Cardiac fibroblast (primary cell): ENCODE results near the gene RHOT2.
A peak's percentile ranks its signal among the peaks of the same experiment; 100 is the strongest.

Source experiments
- DNase-seq, 2 donors: peaks; one replicate each; pipeline versions ENCODE4 v3.0.0 to v3.0.0-alpha.2; 2010; ENCODE audit warnings: low read depth in 2 of 2
- H3K4me3 ChIP-seq, 2 donors: replicated peaks in 1 of 2; 1 replicate in 1 of 2; 2 replicates in 1 of 2; pipeline ENCODE4 v1.5.1; 2011; ENCODE audit warnings: low read depth in 2 of 2, low read length in 2 of 2, mild to moderate bottlenecking in 2 of 2, moderate library complexity in 1 of 2
- TF ChIP-seq, protein P1 (sequence below): IDR thresholded peaks from one replicate; pipeline ENCODE4 v1.5.1; 2011; ENCODE audit warnings: low read depth, mild to moderate bottlenecking, low read length, inconsistent platforms

RHOT2 gene

GRCh38 chr16:662597-662996, 5.3 kb upstream of the RHOT2 start:
- H3K4me3 ChIP-seq: no peak overlapping the region
- TF ChIP-seq, protein P1, sequence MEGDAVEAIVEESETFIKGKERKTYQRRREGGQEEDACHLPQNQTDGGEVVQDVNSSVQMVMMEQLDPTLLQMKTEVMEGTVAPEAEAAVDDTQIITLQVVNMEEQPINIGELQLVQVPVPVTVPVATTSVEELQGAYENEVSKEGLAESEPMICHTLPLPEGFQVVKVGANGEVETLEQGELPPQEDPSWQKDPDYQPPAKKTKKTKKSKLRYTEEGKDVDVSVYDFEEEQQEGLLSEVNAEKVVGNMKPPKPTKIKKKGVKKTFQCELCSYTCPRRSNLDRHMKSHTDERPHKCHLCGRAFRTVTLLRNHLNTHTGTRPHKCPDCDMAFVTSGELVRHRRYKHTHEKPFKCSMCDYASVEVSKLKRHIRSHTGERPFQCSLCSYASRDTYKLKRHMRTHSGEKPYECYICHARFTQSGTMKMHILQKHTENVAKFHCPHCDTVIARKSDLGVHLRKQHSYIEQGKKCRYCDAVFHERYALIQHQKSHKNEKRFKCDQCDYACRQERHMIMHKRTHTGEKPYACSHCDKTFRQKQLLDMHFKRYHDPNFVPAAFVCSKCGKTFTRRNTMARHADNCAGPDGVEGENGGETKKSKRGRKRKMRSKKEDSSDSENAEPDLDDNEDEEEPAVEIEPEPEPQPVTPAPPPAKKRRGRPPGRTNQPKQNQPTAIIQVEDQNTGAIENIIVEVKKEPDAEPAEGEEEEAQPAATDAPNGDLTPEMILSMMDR: no peak
- no peak for DNase-seq

GRCh38 chr16:666572-666971, 1.4 kb upstream of the RHOT2 start:
- TF ChIP-seq, protein P1: no peak
- no peak overlapping the region for H3K4me3 ChIP-seq

DNA sequence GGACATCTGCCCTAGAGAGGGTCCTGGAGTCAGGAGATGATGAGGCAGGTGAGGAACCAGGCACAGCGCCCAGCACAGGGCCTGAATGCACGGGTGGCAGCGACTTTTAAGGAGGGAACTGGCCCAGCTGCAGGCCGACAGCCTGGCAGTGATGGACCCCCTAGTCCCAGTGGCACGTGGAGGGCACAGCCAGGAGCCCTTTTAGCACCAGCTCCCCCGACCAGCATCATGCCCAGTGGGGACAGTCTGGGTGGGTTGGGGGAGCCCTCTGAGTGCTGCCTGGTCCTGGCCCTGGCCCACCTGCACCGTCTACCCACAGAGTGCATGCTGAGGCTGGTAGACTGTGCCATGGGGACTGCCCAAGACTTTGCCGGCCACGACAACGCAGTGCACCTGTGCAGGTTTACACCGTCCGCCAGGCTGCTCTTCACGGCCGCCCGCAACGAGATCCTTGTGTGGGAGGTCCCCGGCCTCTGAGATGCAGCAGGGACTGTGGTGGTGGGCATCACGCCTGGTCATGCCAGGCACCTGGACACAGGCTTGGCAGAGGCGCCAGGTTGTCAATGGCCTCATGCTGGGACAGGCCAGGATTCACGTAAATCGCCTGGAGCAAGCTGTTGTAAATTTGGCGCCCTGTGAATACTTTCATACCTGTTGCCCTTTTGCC, 686 bp upstream of the RHOT2 start:
- TF ChIP-seq, protein P1: no peak
- no peak for DNase-seq
- H3K4me3 ChIP-seq: no peak overlapping the region

More at GRCh38 chr16:666572-666971, 1.4 kb upstream of the RHOT2 start:
- DNase-seq: no peak

DNA sequence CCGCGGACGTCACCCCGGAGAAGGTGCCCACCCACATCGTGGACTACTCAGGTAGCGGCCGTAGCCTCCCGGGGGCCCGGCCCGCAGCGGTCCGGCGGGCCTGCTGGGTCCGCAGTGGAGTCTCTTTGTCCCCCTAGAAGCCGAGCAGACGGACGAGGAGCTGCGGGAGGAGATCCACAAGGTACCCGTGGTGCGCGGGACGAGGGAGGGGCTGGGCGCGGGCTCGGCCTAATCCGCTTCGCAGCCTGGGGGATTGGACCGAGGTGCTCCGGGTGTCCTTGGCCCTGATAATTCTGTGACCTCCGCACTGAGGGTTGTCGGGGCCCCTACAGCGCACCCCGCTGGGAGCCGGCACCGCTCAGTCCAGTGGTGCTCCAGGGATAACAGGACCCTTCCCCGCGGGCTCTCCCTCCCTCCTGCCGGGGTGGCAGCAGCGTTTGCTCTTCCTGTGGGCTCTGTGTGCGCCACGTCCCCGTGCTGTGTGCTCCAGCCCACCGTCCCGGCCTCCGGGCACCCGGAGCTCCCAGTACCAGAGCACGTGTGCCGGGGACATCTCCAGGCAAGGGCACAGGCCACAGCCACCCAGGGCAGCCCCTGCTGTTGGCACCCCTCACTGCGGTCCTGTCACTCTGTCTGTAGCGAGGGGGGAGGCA, 713 bp downstream of the RHOT2 start:
- peak; percentile 12 to 15 for DNase-seq
- TF ChIP-seq, protein P1: no peak
- peak overlapping the region; percentile 78 to 93 for H3K4me3 ChIP-seq

DNA sequence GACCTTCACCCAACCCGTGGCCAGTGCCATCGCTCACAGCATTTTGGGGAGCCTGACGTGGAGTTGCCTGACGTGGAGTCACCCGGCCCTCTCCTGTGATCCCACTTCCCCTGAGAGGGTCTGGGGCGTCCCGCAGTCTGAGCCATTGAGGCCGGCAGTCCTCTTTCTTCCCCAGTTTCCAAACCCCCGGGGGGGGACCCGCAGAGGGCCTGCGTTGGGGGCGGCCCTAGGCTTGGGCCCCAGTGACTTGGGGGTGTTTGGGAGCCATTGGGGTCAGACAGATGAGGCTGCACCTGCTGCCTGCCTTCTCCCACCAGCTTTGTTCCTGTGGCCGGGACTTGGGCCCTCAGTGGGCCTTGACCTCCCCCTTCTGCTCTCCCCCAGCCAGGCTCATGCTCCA, 1.7 kb downstream of the RHOT2 start:
- peak overlapping the region in 1 of 2 donors; percentile 3 for H3K4me3 ChIP-seq
- DNase-seq: no peak

DNA sequence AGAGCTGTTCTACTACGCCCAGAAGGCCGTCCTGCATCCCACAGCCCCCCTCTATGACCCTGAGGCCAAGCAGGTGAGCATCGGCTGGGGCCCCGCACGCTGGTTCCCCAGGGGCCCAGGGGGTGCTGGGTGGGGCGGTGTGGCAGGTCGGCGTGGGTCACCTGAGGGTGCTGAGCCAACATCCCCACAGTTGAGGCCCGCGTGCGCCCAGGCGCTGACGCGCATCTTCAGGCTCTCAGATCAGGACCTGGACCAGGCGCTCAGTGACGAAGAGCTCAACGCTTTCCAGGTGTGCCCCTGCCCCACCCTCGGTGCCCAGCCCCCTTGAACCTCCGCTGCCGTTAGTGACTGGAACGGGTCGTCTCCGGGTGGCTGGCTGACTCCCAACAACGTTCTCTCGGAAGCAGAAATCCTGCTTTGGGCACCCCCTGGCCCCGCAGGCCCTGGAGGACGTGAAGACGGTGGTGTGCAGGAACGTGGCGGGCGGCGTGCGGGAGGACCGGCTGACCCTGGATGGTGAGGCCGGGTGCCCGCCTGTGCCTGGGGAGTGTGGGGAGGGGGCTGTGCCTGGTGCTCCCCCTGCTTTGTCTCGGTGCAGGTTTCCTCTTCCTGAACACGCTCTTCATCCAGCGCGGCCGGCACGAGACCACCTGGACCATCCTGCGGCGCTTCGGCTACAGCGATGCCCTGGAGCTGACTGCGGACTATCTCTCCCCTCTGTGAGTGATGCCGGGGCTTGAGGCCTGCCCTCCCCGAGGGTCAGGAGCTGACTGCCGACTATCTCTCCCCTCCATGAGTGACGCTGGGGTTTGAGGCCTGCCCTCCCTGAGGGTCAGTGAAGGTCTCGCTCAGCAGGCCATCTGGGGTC, 2.8 kb downstream of the RHOT2 start:
- DNase-seq: no peak
- TF ChIP-seq, protein P1: no peak
- H3K4me3 ChIP-seq: no peak overlapping the region

More for the DNA sequence above, 1.7 kb downstream of the RHOT2 start:
- TF ChIP-seq, protein P1: no peak
